HepG2 (cell line): ENCODE measurements around the gene P4HB. TPM values are rescaled to one million over a fixed set of nuclear protein-coding genes. Genes with fewer than 3 reads are reported as not detected.

Experiments used
- AGO2 ChIP-seq: fragments of 200-400 bp; formaldehyde crosslinking; optimal IDR thresholded peaks from 2 replicates; pipeline ENCODE3; 2017; ENCODE audit warnings: mild to moderate bottlenecking, low read depth, low read length, moderate library complexity
- KAT8 ChIP-seq: IDR thresholded peaks from 2 replicates; pipeline ENCODE4 v1.6.1; 2016; ENCODE audit warnings: missing genetic modification reagents, missing compliant biosample characterization
- KDM1A ChIP-seq: IDR thresholded peaks from 2 replicates; pipeline ENCODE4 v1.6.1; 2016; ENCODE audit warnings: missing compliant biosample characterization
- KLF16 ChIP-seq, 2 experiments: sonication (generic) in 1 of 2; formaldehyde crosslinking in 1 of 2; IDR thresholded peaks; 2 replicates each; pipeline versions ENCODE4 v1.6.1 to v1.8.0; 2016 to 2023; ENCODE audit warnings: missing genetic modification reagents in 2 of 2, missing compliant biosample characterization in 1 of 2
- PTBP1 ChIP-seq: fragments of 200-400 bp; formaldehyde crosslinking; IDR thresholded peaks from 2 replicates; pipeline ENCODE4 v1.6.1; 2018; ENCODE audit warnings: low read length, low read depth; ENCODE audit not compliant: poor library complexity, severe bottlenecking
- U2AF2 ChIP-seq: fragments of 200-400 bp; formaldehyde crosslinking; IDR thresholded peaks from 2 replicates; pipeline ENCODE4 v1.6.1; 2017; ENCODE audit warnings: low read depth, mild to moderate bottlenecking, low read length
- ZNF121 ChIP-seq: sonication (generic); formaldehyde crosslinking; IDR thresholded peaks from 2 replicates; pipeline ENCODE4 v1.5.0; 2020; ENCODE audit warnings: mild to moderate bottlenecking, missing genetic modification reagents
- ZNF138 ChIP-seq: sonication (generic); formaldehyde crosslinking; IDR thresholded peaks from 2 replicates; pipeline ENCODE4 v1.5.0; 2020; ENCODE audit warnings: mild to moderate bottlenecking, low read depth, missing genetic modification reagents
- ZNF253 ChIP-seq: sonication (generic); formaldehyde crosslinking; IDR thresholded peaks from 2 replicates; pipeline ENCODE4 v1.8.0; 2022; ENCODE audit warnings: mild to moderate bottlenecking, missing genetic modification reagents, borderline replicate concordance
- ZNF326 ChIP-seq: sonication (generic); formaldehyde crosslinking; IDR thresholded peaks from 2 replicates; pipeline ENCODE4 v1.4.0; 2020; ENCODE audit warnings: missing genetic modification reagents, borderline replicate concordance
- ZNF790 ChIP-seq: sonication (generic); formaldehyde crosslinking; IDR thresholded peaks from 2 replicates; pipeline ENCODE4 v1.8.0; 2022; ENCODE audit warnings: missing genetic modification reagents, mild to moderate bottlenecking, borderline replicate concordance
- polyA plus RNA-seq, 8 experiments: library from polyadenylated mRNA; depleted of rRNA in 3 of 8; stranded (reverse) in 7 of 8; unstranded in 1 of 8; fragments of >200 nt; fragmentation: Illumina TruSeq in 4 of 8; extraction: Trizol in 4 of 8; gene quantifications; 2 replicates each; pipeline versions ENCODE4 v1.2.1 to v1.2.3, GENCODE V29; 2011 to 2016; ENCODE audit warnings: low read depth in 4 of 8, missing spikeins in 1 of 8, mixed read lengths in 1 of 8; ENCODE audit not compliant: insufficient read depth in 1 of 8
- total RNA-seq, 5 experiments: library from RNA; depleted of rRNA; stranded (reverse); fragments of >200 nt; fragmentation: Illumina TruSeq; extraction: Trizol; gene quantifications; 2 replicates each; pipeline ENCODE4 v1.2.3, GENCODE V29; 2016; ENCODE audit warnings: low read depth in 1 of 5
- TF ChIP-seq, protein P1 (sequence below): sonication (generic); formaldehyde crosslinking; IDR thresholded peaks from 2 replicates; pipeline ENCODE4 v1.9.0; 2021; ENCODE audit warnings: mild to moderate bottlenecking, missing genetic modification reagents
- TF ChIP-seq, protein P2 (sequence below): fragments of 450-650 bp; IDR thresholded peaks from 2 replicates; pipeline ENCODE4 v1.6.1; 2017; ENCODE audit warnings: mild to moderate bottlenecking
- TF ChIP-seq, protein P3 (sequence below): sonication (generic); formaldehyde crosslinking; IDR thresholded peaks from 2 replicates; pipeline ENCODE4 v1.4.0; 2020; ENCODE audit warnings: missing genetic modification reagents
- TF ChIP-seq, protein P4 (sequence below): sonication (generic); formaldehyde crosslinking; IDR thresholded peaks from 2 replicates; pipeline ENCODE4 v1.4.0; 2020; ENCODE audit warnings: missing genetic modification reagents

P4HB gene
- total and polyA plus RNA-seq, 2 of the 13 experiments (the other 11 are each of a cell fraction or from before 2014, with no cell fraction given): 185 to 782 TPM

DNA sequence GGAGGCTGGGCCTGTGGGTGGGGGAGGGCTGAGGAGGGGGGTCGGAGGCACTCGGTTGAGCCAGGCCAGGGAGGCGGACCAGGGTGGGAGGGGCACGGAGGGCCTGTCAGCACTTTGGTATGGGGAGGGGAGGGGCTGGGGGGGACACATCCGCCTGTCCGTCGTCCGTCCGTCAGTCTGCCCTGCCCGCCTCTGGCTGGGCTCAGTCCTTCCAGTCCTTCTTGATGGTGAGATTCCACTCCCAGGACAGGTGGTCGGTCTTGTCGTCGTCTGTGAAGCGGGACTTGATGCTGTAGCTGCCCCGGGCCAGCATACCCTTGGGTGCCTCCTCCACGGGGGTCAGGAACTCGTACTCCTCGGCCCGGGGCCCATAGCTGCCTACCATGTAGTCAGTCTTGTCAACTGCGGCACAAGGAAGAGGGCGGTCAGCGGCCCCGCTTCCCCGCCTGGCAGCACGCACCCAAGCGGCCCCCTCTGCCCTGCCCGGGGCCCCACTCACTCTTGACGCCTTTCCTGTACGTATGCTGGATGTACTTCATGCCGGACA, 8.4 kb upstream of the P4HB start (continued):
- TF ChIP-seq, protein P1, sequence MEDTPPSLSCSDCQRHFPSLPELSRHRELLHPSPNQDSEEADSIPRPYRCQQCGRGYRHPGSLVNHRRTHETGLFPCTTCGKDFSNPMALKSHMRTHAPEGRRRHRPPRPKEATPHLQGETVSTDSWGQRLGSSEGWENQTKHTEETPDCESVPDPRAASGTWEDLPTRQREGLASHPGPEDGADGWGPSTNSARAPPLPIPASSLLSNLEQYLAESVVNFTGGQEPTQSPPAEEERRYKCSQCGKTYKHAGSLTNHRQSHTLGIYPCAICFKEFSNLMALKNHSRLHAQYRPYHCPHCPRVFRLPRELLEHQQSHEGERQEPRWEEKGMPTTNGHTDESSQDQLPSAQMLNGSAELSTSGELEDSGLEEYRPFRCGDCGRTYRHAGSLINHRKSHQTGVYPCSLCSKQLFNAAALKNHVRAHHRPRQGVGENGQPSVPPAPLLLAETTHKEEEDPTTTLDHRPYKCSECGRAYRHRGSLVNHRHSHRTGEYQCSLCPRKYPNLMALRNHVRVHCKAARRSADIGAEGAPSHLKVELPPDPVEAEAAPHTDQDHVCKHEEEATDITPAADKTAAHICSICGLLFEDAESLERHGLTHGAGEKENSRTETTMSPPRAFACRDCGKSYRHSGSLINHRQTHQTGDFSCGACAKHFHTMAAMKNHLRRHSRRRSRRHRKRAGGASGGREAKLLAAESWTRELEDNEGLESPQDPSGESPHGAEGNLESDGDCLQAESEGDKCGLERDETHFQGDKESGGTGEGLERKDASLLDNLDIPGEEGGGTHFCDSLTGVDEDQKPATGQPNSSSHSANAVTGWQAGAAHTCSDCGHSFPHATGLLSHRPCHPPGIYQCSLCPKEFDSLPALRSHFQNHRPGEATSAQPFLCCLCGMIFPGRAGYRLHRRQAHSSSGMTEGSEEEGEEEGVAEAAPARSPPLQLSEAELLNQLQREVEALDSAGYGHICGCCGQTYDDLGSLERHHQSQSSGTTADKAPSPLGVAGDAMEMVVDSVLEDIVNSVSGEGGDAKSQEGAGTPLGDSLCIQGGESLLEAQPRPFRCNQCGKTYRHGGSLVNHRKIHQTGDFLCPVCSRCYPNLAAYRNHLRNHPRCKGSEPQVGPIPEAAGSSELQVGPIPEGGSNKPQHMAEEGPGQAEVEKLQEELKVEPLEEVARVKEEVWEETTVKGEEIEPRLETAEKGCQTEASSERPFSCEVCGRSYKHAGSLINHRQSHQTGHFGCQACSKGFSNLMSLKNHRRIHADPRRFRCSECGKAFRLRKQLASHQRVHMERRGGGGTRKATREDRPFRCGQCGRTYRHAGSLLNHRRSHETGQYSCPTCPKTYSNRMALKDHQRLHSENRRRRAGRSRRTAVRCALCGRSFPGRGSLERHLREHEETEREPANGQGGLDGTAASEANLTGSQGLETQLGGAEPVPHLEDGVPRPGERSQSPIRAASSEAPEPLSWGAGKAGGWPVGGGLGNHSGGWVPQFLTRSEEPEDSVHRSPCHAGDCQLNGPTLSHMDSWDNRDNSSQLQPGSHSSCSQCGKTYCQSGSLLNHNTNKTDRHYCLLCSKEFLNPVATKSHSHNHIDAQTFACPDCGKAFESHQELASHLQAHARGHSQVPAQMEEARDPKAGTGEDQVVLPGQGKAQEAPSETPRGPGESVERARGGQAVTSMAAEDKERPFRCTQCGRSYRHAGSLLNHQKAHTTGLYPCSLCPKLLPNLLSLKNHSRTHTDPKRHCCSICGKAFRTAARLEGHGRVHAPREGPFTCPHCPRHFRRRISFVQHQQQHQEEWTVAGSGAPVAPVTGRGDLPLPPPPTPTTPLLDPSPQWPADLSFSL (CRISPR knock-in tag): no peak
- TF ChIP-seq KLF16 (CRISPR knock-in tag; IDR thresholded peaks at IDR 0.05) (0 out of 4 replicates have a peak, but pooled peaks of 1 of the 2 experiments have one; percentile 24), ZNF253 (CRISPR knock-in tag) (peak; percentile 55; the same call in 1 of the 2 replicates), AGO2 (peak; percentile 9), ZNF121 (CRISPR knock-in tag) (0 out of 2 replicates have a peak, but pooled peaks have one; percentile 7), ZNF138 (CRISPR knock-in tag) (no peak), ZNF326 (CRISPR knock-in tag) (peak; percentile 14; the same call in 1 of the 2 replicates), U2AF2 (peak; percentile 9; the same call in 1 of the 2 replicates), KAT8 (CRISPR knock-in tag) (peak; percentile 4; the same call in 1 of the 2 replicates), KDM1A (CRISPR knock-in tag) (no peak), PTBP1 (no peak), ZNF790 (CRISPR knock-in tag) (no peak)
- TF ChIP-seq, protein P2, sequence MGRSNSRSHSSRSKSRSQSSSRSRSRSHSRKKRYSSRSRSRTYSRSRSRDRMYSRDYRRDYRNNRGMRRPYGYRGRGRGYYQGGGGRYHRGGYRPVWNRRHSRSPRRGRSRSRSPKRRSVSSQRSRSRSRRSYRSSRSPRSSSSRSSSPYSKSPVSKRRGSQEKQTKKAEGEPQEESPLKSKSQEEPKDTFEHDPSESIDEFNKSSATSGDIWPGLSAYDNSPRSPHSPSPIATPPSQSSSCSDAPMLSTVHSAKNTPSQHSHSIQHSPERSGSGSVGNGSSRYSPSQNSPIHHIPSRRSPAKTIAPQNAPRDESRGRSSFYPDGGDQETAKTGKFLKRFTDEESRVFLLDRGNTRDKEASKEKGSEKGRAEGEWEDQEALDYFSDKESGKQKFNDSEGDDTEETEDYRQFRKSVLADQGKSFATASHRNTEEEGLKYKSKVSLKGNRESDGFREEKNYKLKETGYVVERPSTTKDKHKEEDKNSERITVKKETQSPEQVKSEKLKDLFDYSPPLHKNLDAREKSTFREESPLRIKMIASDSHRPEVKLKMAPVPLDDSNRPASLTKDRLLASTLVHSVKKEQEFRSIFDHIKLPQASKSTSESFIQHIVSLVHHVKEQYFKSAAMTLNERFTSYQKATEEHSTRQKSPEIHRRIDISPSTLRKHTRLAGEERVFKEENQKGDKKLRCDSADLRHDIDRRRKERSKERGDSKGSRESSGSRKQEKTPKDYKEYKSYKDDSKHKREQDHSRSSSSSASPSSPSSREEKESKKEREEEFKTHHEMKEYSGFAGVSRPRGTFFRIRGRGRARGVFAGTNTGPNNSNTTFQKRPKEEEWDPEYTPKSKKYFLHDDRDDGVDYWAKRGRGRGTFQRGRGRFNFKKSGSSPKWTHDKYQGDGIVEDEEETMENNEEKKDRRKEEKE: no peak
- TF ChIP-seq, protein P3, sequence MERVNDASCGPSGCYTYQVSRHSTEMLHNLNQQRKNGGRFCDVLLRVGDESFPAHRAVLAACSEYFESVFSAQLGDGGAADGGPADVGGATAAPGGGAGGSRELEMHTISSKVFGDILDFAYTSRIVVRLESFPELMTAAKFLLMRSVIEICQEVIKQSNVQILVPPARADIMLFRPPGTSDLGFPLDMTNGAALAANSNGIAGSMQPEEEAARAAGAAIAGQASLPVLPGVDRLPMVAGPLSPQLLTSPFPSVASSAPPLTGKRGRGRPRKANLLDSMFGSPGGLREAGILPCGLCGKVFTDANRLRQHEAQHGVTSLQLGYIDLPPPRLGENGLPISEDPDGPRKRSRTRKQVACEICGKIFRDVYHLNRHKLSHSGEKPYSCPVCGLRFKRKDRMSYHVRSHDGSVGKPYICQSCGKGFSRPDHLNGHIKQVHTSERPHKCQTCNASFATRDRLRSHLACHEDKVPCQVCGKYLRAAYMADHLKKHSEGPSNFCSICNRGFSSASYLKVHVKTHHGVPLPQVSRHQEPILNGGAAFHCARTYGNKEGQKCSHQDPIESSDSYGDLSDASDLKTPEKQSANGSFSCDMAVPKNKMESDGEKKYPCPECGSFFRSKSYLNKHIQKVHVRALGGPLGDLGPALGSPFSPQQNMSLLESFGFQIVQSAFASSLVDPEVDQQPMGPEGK: peak; percentile 40; the same call in 1 of the 2 replicates
- TF ChIP-seq, protein P4, sequence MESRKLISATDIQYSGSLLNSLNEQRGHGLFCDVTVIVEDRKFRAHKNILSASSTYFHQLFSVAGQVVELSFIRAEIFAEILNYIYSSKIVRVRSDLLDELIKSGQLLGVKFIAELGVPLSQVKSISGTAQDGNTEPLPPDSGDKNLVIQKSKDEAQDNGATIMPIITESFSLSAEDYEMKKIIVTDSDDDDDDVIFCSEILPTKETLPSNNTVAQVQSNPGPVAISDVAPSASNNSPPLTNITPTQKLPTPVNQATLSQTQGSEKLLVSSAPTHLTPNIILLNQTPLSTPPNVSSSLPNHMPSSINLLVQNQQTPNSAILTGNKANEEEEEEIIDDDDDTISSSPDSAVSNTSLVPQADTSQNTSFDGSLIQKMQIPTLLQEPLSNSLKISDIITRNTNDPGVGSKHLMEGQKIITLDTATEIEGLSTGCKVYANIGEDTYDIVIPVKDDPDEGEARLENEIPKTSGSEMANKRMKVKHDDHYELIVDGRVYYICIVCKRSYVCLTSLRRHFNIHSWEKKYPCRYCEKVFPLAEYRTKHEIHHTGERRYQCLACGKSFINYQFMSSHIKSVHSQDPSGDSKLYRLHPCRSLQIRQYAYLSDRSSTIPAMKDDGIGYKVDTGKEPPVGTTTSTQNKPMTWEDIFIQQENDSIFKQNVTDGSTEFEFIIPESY (CRISPR knock-in tag): peak; percentile 95
